Activated naive CD8-positive, alpha-beta T cell treated with anti-CD3 and anti-CD28 coated beads, Interleukin-2, amount 50 U/mL, for 24 hours (primary cell): Measurements from ENCODE around the gene LIN37.
A peak's percentile ranks its signal among the peaks of the same experiment; 100 is the strongest.

Source experiments
- ATAC-seq: fragments of 150-1000 bp; cut with Tn5 transposase; one replicate; pipeline ENCODE4 v1.10.0; 2021
- DNase-seq: peaks from one replicate; pipeline ENCODE4 v3.0.0; 2021
- H3K27ac Mint-ChIP-seq: one replicate; pipeline ENCODE4 v1.8.0; 2021; ENCODE audit warnings: mild to moderate bottlenecking, mixed read lengths
- H3K27me3 Mint-ChIP-seq: one replicate; pipeline ENCODE4 v1.8.0; 2021; ENCODE audit warnings: mixed read lengths
- H3K36me3 Mint-ChIP-seq: one replicate; pipeline ENCODE4 v1.8.0; 2021; ENCODE audit warnings: low read depth, mixed read lengths
- H3K4me1 Mint-ChIP-seq: one replicate; pipeline ENCODE4 v1.8.0; 2021; ENCODE audit warnings: mixed read lengths
- H3K4me3 Mint-ChIP-seq: one replicate; pipeline ENCODE4 v1.8.0; 2021; ENCODE audit warnings: mild to moderate bottlenecking, moderate library complexity, mixed read lengths
- H3K9me3 Mint-ChIP-seq: one replicate; pipeline ENCODE4 v1.8.0; 2021; ENCODE audit warnings: mixed read lengths

The LIN37 gene

GRCh38 chr19:35748106-35749020 lies at the start of gene LIN37:
LIN37 (plus strand) TSS chr19:35748576; CDS start chr19:35748725, 149 bp downstream.
- H3K4me1 Mint-ChIP-seq = peaks cover 47% of the 10 kb centered on the region
- peak within 1 kb of the TSS; percentile 97 for H3K4me3 Mint-ChIP-seq
- H3K27ac Mint-ChIP-seq = peak within 1 kb of the TSS; percentile 90
- DNase-seq (peak; percentile 97), ATAC-seq (peak; percentile 79)
- no peaks in the 10 kb centered on the region for H3K27me3 Mint-ChIP-seq
- H3K9me3 Mint-ChIP-seq = no peaks in the 10 kb centered on the region
- peaks cover 11% of the 10 kb centered on the region for H3K36me3 Mint-ChIP-seq

GRCh38 chr19:35702223-35703012 lies 46.0 kb upstream of the LIN37 start:
- peak overlapping the region; percentile 94 for H3K27ac Mint-ChIP-seq
- H3K9me3 Mint-ChIP-seq = no peaks in the 10 kb centered on the region
- H3K4me1 Mint-ChIP-seq = peaks cover 22% of the 10 kb centered on the region
- peak overlapping the region; percentile 89 for H3K4me3 Mint-ChIP-seq
- ATAC-seq = peak; percentile 100
- peaks cover 2% of the 10 kb centered on the region for H3K27me3 Mint-ChIP-seq
- peak; percentile 90 for DNase-seq
- H3K36me3 Mint-ChIP-seq = peaks cover 2% of the 10 kb centered on the region

GRCh38 chr19:35703343-35703742 lies 45.0 kb upstream of the LIN37 start:
- ATAC-seq = no peak
- no peak for DNase-seq
- Mint-ChIP-seq H3K4me3 (no peak overlapping the region), H3K9me3 (no peaks in the 10 kb centered on the region), H3K27me3 (peaks cover 2% of the 10 kb centered on the region), H3K27ac (no peak overlapping the region), H3K36me3 (peaks cover 2% of the 10 kb centered on the region), H3K4me1 (peaks cover 19% of the 10 kb centered on the region)

- peaks cover 25% of the 10 kb centered on the region for H3K4me1 Mint-ChIP-seq
- H3K9me3 Mint-ChIP-seq = no peaks in the 10 kb centered on the region
- H3K27ac Mint-ChIP-seq = no peak within 1 kb of the TSS
- peaks cover 2% of the 10 kb centered on the region for H3K27me3 Mint-ChIP-seq
- H3K36me3 Mint-ChIP-seq = peaks cover 2% of the 10 kb centered on the region
- peak; percentile 41 for DNase-seq
- ATAC-seq = no peak
- no peak within 1 kb of the TSS for H3K4me3 Mint-ChIP-seq
Measured at GRCh38 chr19:35704218-35704617, 44.2 kb upstream of the LIN37 start, which contains the start of gene ZBTB32. ZBTB32 (plus strand) TSS chr19:35704558; CDS start chr19:35714627, 10,069 bp downstream.

- peak overlapping the region; percentile 27 for H3K27ac Mint-ChIP-seq
- H3K27me3 Mint-ChIP-seq = no peaks in the 10 kb centered on the region
- H3K36me3 Mint-ChIP-seq = peaks cover 4% of the 10 kb centered on the region
- no peak for DNase-seq
- H3K9me3 Mint-ChIP-seq = peaks cover 4% of the 10 kb centered on the region
- peaks cover 44% of the 10 kb centered on the region for H3K4me1 Mint-ChIP-seq
- no peak for ATAC-seq
- no peak overlapping the region for H3K4me3 Mint-ChIP-seq
Measured at GRCh38 chr19:35708391-35708790, 40.0 kb upstream of the LIN37 start.

- Mint-ChIP-seq H3K4me3 (peak overlapping the region; percentile 54), H3K27ac (peak overlapping the region; percentile 100), H3K9me3 (peaks cover 4% of the 10 kb centered on the region), H3K27me3 (no peaks in the 10 kb centered on the region), H3K36me3 (peaks cover 31% of the 10 kb centered on the region), H3K4me1 (peaks cover 45% of the 10 kb centered on the region)
- ATAC-seq = peak; percentile 62
- peak; percentile 79 for DNase-seq
Measured at GRCh38 chr19:35710784-35711723, 37.3 kb upstream of the LIN37 start.

GRCh38 chr19:35712567-35713505 lies 35.5 kb upstream of the LIN37 start:
- peak; percentile 86 for DNase-seq
- peak; percentile 22 for ATAC-seq
- Mint-ChIP-seq H3K4me3 (peak overlapping the region; percentile 98), H3K27me3 (no peaks in the 10 kb centered on the region), H3K4me1 (peaks cover 51% of the 10 kb centered on the region), H3K27ac (peak overlapping the region; percentile 100), H3K36me3 (peaks cover 42% of the 10 kb centered on the region), H3K9me3 (peaks cover 4% of the 10 kb centered on the region)

GRCh38 chr19:35713506-35713850 lies 34.9 kb upstream of the LIN37 start:
- Mint-ChIP-seq H3K4me3 (peak overlapping the region; percentile 98), H3K36me3 (peaks cover 43% of the 10 kb centered on the region), H3K4me1 (peaks cover 49% of the 10 kb centered on the region), H3K27me3 (no peaks in the 10 kb centered on the region), H3K9me3 (peaks cover 4% of the 10 kb centered on the region), H3K27ac (peak overlapping the region; percentile 100)
- ATAC-seq (no peak), DNase-seq (no peak)

- peak overlapping the region; percentile 98 for H3K4me3 Mint-ChIP-seq
- peak overlapping the region; percentile 100 for H3K27ac Mint-ChIP-seq
- no peak for ATAC-seq
- DNase-seq = no peak
- H3K36me3 Mint-ChIP-seq = peaks cover 47% of the 10 kb centered on the region
- peaks cover 4% of the 10 kb centered on the region for H3K9me3 Mint-ChIP-seq
- H3K4me1 Mint-ChIP-seq = peaks cover 50% of the 10 kb centered on the region
- no peaks in the 10 kb centered on the region for H3K27me3 Mint-ChIP-seq
Measured at GRCh38 chr19:35713904-35714495, 34.4 kb upstream of the LIN37 start.

- no peaks in the 10 kb centered on the region for H3K27me3 Mint-ChIP-seq
- peaks cover 50% of the 10 kb centered on the region for H3K4me1 Mint-ChIP-seq
- H3K27ac Mint-ChIP-seq = peak overlapping the region; percentile 100
- peaks cover 52% of the 10 kb centered on the region for H3K36me3 Mint-ChIP-seq
- DNase-seq (peak; percentile 47), ATAC-seq (no peak)
- H3K9me3 Mint-ChIP-seq = peaks cover 4% of the 10 kb centered on the region
- peak overlapping the region; percentile 98 for H3K4me3 Mint-ChIP-seq
Measured at GRCh38 chr19:35714601-35715354, 33.6 kb upstream of the LIN37 start.

GRCh38 chr19:35715355-35715809 lies 33.0 kb upstream of the LIN37 start:
- Mint-ChIP-seq H3K27me3 (no peaks in the 10 kb centered on the region), H3K27ac (peak overlapping the region; percentile 100), H3K4me3 (peak overlapping the region; percentile 98), H3K9me3 (peaks cover 4% of the 10 kb centered on the region), H3K4me1 (peaks cover 50% of the 10 kb centered on the region), H3K36me3 (peaks cover 55% of the 10 kb centered on the region)
- ATAC-seq (no peak), DNase-seq (peak; percentile 22)
